ENCODE results near the gene EPHB1.

The EPHB1 gene

GRCh38 chr3:134885877-134886621, 91.0 kb downstream of the EPHB1 start:
- DNase-seq = no peak

- no peak for DNase-seq
Measured at GRCh38 chr3:134886991-134887390, 91.9 kb downstream of the EPHB1 start.

DNA sequence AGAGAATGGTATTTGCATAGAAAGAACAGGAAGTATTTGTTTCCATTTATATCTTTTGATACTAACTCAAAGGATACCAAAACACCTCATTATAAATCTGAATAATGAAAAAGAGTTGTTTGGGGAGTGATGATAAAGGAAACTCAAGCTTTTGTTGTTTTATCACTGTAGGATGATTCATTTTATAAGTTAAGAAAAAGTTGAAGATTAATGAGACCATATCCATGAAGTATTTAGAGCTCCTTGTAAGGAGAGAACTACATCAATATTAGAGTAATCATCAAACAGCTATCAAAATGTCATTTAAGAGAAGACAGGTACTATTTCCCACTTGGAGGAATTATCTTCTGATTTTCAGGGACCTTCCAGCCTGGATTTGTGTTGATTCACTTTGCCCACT, 92.5 kb downstream of the EPHB1 start:
- no peak for DNase-seq

GRCh38 chr3:134892326-134892725, 97.3 kb downstream of the EPHB1 start:
- DNase-seq = no peak

- no peak for DNase-seq
Measured at GRCh38 chr3:134892761-134893160, 97.7 kb downstream of the EPHB1 start.

- DNase-seq = no peak
Measured at GRCh38 chr3:134894533-134894932, 99.5 kb downstream of the EPHB1 start.

GRCh38 chr3:134895181-134895580, 100.1 kb downstream of the EPHB1 start:
- DNase-seq = no peak

- DNase-seq = no peak
Measured at GRCh38 chr3:134896141-134896540, 101.1 kb downstream of the EPHB1 start.

DNA sequence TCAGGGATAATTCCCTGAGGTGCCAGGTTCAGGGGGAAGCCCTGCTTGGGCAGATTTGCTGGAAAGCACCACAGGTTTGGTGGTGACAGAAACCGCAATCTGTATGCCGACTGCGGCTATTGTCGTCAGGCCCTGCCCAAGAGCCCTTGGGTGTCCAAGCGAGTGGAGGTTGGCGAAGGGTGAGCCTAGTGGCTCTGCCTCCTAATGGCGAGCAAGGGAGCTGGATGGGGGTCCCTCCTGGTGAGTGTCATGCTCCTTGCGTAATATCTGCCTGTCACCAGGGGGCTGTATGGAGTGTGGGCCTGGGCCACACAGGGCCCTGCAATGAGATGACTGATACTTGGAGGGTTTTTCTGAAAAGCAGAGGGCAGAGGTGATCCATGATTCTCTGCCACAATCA, 101.6 kb downstream of the EPHB1 start:
- no peak for DNase-seq

- no peak for DNase-seq
Measured at GRCh38 chr3:134897391-134898141, 102.5 kb downstream of the EPHB1 start.

DNA sequence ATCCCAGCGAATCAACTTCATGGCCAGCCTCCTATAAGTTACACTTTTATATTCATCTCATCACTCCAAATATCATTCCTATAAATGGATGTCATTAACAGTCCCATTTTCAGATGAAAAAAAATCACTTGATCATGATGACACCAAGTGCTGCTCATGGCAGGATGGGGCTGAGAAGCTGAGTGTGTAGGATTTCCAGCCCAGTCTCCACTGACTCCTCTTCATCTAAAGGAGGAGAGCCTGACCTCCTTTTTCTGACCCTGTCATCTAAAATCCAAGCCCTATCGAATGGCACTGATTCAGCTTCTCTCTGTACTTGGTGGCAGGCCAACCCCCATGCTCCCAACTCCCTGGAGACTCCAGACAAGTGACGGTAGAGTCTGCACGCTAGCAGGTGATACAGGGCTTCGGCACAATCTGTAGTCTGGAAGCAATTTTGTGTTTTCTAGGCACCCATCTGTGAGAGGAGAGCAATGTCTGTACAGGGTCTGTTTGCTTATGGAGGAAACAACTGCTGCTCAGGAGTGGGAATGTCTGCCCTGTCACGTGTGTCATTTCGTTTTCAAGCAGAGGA, 103.2 kb downstream of the EPHB1 start:
- peak; percentile 66 for DNase-seq

DNA sequence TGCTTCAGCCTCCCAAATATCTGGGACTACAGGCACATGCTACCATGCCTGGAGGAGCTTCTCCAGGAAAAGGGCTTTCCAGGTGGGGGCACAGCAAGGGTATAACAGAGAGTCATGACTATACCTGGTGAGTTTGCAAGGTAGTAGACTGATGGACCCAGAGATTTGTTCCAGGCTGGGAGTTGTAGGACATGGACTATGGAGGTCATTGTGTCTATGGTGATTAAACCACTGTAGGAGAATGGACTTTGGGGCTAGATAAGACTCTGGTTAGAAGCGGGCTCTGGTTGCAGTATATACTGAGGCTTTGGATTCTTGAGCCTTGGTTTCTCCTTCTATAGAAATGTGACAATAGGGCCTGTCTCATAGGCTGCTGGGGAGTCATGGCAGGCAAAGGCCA, 104.7 kb downstream of the EPHB1 start:
- DNase-seq = no peak

DNA sequence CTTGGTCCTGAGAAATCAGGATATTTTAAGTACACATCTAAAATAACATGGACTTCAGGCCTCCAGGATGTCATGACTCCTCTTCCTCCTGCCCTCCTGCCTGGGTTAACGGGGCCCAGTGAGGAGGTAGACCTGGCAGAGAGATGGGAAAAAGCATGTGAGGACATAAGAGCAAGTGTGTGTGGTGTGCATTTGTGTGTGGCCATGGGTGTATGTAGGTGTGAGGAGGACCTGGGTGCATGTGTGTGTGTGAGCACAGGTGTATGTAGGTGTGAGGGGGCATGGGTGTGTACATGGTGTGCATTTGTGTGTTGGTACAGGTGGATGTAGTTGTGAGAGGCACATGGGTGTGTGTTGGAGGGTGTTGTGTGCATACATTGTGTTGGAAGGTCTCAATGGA, 105.4 kb downstream of the EPHB1 start:
- no peak for DNase-seq

- no peak for DNase-seq
Measured at GRCh38 chr3:134901461-134901860, 106.4 kb downstream of the EPHB1 start.

DNA sequence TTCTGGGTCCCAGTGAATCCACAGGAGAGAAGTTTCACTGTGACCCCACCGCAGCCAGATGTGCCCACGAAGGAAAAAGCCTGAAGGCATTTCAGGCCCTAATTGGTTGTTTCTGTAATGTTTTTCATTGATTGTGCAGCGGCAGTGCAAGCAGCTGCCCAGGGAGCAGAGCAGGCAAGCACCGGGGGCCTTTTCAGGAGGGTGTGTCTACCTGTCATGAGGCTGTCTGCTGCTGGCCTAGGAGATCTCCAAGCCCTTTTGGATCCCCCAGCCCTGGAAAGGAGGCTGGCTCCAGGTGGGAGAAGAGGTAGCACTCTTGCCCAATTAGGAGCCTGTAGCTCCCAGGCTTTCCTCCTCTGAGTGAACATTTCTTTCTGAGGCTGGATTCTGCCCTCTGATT, 108.8 kb downstream of the EPHB1 start:
- DNase-seq = no peak

- DNase-seq = no peak
Measured at GRCh38 chr3:134904241-134904771, 109.2 kb downstream of the EPHB1 start.

GRCh38 chr3:134904776-134905646, 110.0 kb downstream of the EPHB1 start:
- no peak for DNase-seq

GRCh38 chr3:134905647-134905935, 110.5 kb downstream of the EPHB1 start:
- DNase-seq = no peak

- no peak for DNase-seq
Measured at GRCh38 chr3:134908271-134908670, 113.2 kb downstream of the EPHB1 start.

DNA sequence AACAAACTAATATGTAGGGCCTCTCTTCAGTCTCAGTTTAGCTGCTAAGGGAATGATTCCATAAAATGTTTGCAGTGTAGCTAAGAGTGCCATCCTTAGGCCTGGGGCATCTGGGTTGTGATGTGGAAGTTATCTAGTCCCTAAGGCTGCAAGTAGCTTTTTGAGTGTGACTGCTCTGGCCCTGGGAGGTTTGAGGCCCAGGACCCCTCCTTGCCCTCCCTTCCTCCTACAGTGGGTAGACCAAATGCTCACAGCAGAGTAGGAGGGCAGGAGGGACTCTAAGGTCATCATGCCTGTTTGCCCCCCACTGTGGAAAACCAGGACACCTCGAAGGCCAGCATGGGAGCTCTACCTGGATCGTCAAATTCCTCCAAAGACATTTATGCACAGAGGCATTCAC, 115.0 kb downstream of the EPHB1 start:
- no peak for DNase-seq

GRCh38 chr3:134911586-134912548, 116.8 kb downstream of the EPHB1 start:
- DNase-seq = no peak

All from NCI-H1105 treated with DMSO at 0.1 percent for 48 hours (cell line).